OCI-LY1 (cell line): ENCODE measurements around the gene HAPLN3.

Experiments used
- H2AFZ ChIP-seq: fragments of 200-600 bp; sonication (generic), shearing (Covaris generic); 2 replicates; pipeline ENCODE4 v1.6.0; 2014; ENCODE audit warnings: antibody characterized with exemption, mild to moderate bottlenecking, low read length
- H3F3A ChIP-seq: fragments of 200-600 bp; sonication (generic), shearing (Covaris generic); 2 replicates; pipeline ENCODE4 v1.6.0; 2014; ENCODE audit warnings: mild to moderate bottlenecking, antibody characterized with exemption, low read length, moderate library complexity; ENCODE audit not compliant: insufficient read depth
- H3K27ac ChIP-seq: fragments of 200-600 bp; sonication (generic); 2 replicates; pipeline ENCODE4 v1.5.1; 2014; ENCODE audit warnings: low read length, mixed run types, mild to moderate bottlenecking, low read depth; ENCODE audit not compliant: poor library complexity, severe bottlenecking
- H3K27me3 ChIP-seq: fragments of 200-600 bp; sonication (generic); 2 replicates; pipeline ENCODE4 v1.6.0; 2014; ENCODE audit warnings: antibody characterized with exemption, mild to moderate bottlenecking, low read length, moderate library complexity; ENCODE audit not compliant: insufficient read depth
- H3K36me3 ChIP-seq: fragments of 200-600 bp; sonication (generic); 2 replicates; pipeline ENCODE4 v1.6.1; 2014; ENCODE audit warnings: mild to moderate bottlenecking, antibody characterized with exemption, low read length, moderate library complexity, mixed read lengths; ENCODE audit not compliant: insufficient read depth
- H3K4me1 ChIP-seq: fragments of 200-600 bp; sonication (generic); 2 replicates; pipeline ENCODE4 v1.5.1; 2014; ENCODE audit warnings: mild to moderate bottlenecking, low read length, moderate library complexity; ENCODE audit not compliant: insufficient read depth, severe bottlenecking
- H3K4me2 ChIP-seq: fragments of 200-600 bp; sonication (generic), shearing (Covaris generic); 2 replicates; pipeline ENCODE4 v1.6.1; 2014; ENCODE audit warnings: low read length
- H3K4me3 ChIP-seq: fragments of 200-600 bp; sonication (generic); 2 replicates; pipeline ENCODE4 v1.5.1; 2014; ENCODE audit warnings: low read length, low read depth, mild to moderate bottlenecking, mixed read lengths; ENCODE audit not compliant: poor library complexity, severe bottlenecking
- H3K79me2 ChIP-seq: fragments of 200-600 bp; shearing (Covaris generic); 2 replicates; pipeline ENCODE4 v1.6.1; 2016; ENCODE audit warnings: mixed run types, low read length, mixed read lengths; ENCODE audit not compliant: insufficient read depth
- H3K9ac ChIP-seq: fragments of 200-600 bp; sonication (generic), shearing (Covaris generic); 2 replicates; pipeline ENCODE4 v1.6.1; 2014; ENCODE audit warnings: mild to moderate bottlenecking, low read length, mixed read lengths
- H3K9me2 ChIP-seq: fragments of 200-600 bp; sonication (generic), shearing (Covaris generic); 2 replicates; pipeline ENCODE4 v1.6.1; 2014; ENCODE audit warnings: low read depth, mild to moderate bottlenecking, low read length, mixed read lengths
- H3K9me3 ChIP-seq: fragments of 200-600 bp; shearing (Covaris generic); 2 replicates; pipeline ENCODE4 v1.6.1; 2014; ENCODE audit warnings: low read length, mixed read lengths
- H4K20me1 ChIP-seq: fragments of 200-600 bp; sonication (generic), shearing (Covaris generic); 2 replicates; pipeline ENCODE4 v1.6.0; 2016; ENCODE audit warnings: mild to moderate bottlenecking, low read length; ENCODE audit not compliant: insufficient read depth
- CTCF ChIP-seq: fragments of 200-600 bp; sonication (generic), shearing (Covaris generic); IDR thresholded peaks from 2 replicates; pipeline ENCODE4 v1.5.1; 2017; ENCODE audit warnings: mild to moderate bottlenecking, antibody characterized with exemption, low read length, moderate library complexity, mixed read lengths
- EZH2 ChIP-seq: fragments of 200-600 bp; sonication (generic), shearing (Covaris generic); IDR thresholded peaks from 2 replicates; pipeline ENCODE4 v1.8.0; 2017; ENCODE audit warnings: borderline replicate concordance, mixed run types, mild to moderate bottlenecking, antibody characterized with exemption, low read length, moderate library complexity, mixed read lengths

Gene HAPLN3

GRCh38 chr15:88872706-88873105, 22.6 kb downstream of the HAPLN3 start:
- Histone ChIP-seq H3K4me3 (no peak overlapping the region), H3K9me3 (no peaks in the 10 kb centered on the region), H3K9ac (no peak overlapping the region), H3K27me3 (no peaks in the 10 kb centered on the region), H3K79me2 (no peaks in the 10 kb centered on the region), H2AFZ (no peak overlapping the region), H3K27ac (no peak overlapping the region), H3K9me2 (no peaks in the 10 kb centered on the region), H3K4me1 (no peaks in the 10 kb centered on the region), H3K36me3 (no peaks in the 10 kb centered on the region), H4K20me1 (no peaks in the 10 kb centered on the region), H3K4me2 (no peak overlapping the region), H3F3A (no peaks in the 10 kb centered on the region)
- TF ChIP-seq CTCF (no peak), EZH2 (no peak)

GRCh38 chr15:88872106-88872505, 23.2 kb downstream of the HAPLN3 start:
- Histone ChIP-seq H3K9me3 (no peaks in the 10 kb centered on the region), H3K79me2 (no peaks in the 10 kb centered on the region), H2AFZ (no peak overlapping the region), H3K9me2 (no peaks in the 10 kb centered on the region), H3K27ac (no peak overlapping the region), H3K9ac (no peak overlapping the region), H3F3A (no peaks in the 10 kb centered on the region), H3K27me3 (no peaks in the 10 kb centered on the region), H3K4me3 (no peak overlapping the region), H3K4me1 (no peaks in the 10 kb centered on the region), H3K4me2 (no peak overlapping the region), H3K36me3 (no peaks in the 10 kb centered on the region), H4K20me1 (no peaks in the 10 kb centered on the region)
- TF ChIP-seq CTCF (no peak), EZH2 (no peak)

GRCh38 chr15:88871313-88871712, 24.0 kb downstream of the HAPLN3 start:
- H3K9me3 ChIP-seq, result no peaks in the 10 kb centered on the region
- H3K27me3 ChIP-seq, result 0 out of 2 replicates have a peak, but pooled peaks cover 1% of the 10 kb centered on the region
- H3K36me3 ChIP-seq, result no peaks in the 10 kb centered on the region
- H3K4me3 ChIP-seq, result no peak overlapping the region
- no peak overlapping the region for H3K9ac ChIP-seq
- no peak overlapping the region for H3K27ac ChIP-seq
- no peaks in the 10 kb centered on the region for H3F3A ChIP-seq
- no peaks in the 10 kb centered on the region for H3K9me2 ChIP-seq
- H3K4me2 ChIP-seq, result no peak overlapping the region
- H2AFZ ChIP-seq, result no peak overlapping the region
- H3K79me2 ChIP-seq, result no peaks in the 10 kb centered on the region
- H3K4me1 ChIP-seq, result no peaks in the 10 kb centered on the region
- no peaks in the 10 kb centered on the region for H4K20me1 ChIP-seq
- TF ChIP-seq EZH2, result no peak
- TF ChIP-seq CTCF, result no peak
